ENCODE measurements around the gene CREG1.

DNA sequence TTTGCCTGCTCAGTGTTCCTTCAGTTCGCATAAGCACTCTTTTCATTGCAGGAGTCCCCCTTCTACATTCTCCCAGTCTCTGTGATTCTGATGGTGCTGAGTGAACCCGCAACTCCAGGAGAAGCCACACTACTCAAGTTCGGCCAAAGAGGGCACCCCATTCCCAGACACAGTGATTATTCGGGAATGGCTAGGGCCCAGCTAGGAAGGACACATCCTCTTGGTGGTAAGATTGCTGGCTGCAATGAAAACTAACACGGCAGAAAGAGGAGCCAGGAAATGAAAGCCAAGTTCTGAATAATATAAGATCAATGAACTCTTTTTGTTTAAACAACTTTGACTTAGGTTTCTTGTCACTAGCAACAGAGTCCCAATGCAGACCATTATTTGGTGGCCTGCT is 14.9 kb downstream of the CREG1 start:
- TF ChIP-seq CTCF (IDR thresholded peaks at IDR 0.05; ENCODE audit: low read depth, low read length, missing input control) (no peak), EGR1 (IDR thresholded peaks at IDR 0.05; ENCODE audit: low read depth in 2 of 2) (no peak), JUND (IDR thresholded peaks at IDR 0.05) (no peak), TAF1 (conservative IDR thresholded peaks at IDR 0.05) (no peak), RXRA (IDR thresholded peaks at IDR 0.05) (peak; percentile 59 to 65), YY1 (IDR thresholded peaks at IDR 0.05) (peak; percentile 36), RAD21 (IDR thresholded peaks at IDR 0.05) (peak; percentile 59 to 64), FOXA2 (IDR thresholded peaks at IDR 0.05) (no peak), NR2F2 (IDR thresholded peaks at IDR 0.05) (no peak), SP1 (IDR thresholded peaks at IDR 0.05) (peak; percentile 23)
- TF ChIP-seq, protein P1, sequence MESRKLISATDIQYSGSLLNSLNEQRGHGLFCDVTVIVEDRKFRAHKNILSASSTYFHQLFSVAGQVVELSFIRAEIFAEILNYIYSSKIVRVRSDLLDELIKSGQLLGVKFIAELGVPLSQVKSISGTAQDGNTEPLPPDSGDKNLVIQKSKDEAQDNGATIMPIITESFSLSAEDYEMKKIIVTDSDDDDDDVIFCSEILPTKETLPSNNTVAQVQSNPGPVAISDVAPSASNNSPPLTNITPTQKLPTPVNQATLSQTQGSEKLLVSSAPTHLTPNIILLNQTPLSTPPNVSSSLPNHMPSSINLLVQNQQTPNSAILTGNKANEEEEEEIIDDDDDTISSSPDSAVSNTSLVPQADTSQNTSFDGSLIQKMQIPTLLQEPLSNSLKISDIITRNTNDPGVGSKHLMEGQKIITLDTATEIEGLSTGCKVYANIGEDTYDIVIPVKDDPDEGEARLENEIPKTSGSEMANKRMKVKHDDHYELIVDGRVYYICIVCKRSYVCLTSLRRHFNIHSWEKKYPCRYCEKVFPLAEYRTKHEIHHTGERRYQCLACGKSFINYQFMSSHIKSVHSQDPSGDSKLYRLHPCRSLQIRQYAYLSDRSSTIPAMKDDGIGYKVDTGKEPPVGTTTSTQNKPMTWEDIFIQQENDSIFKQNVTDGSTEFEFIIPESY (IDR thresholded peaks at IDR 0.05) = no peak
- TF ChIP-seq, protein P2, sequence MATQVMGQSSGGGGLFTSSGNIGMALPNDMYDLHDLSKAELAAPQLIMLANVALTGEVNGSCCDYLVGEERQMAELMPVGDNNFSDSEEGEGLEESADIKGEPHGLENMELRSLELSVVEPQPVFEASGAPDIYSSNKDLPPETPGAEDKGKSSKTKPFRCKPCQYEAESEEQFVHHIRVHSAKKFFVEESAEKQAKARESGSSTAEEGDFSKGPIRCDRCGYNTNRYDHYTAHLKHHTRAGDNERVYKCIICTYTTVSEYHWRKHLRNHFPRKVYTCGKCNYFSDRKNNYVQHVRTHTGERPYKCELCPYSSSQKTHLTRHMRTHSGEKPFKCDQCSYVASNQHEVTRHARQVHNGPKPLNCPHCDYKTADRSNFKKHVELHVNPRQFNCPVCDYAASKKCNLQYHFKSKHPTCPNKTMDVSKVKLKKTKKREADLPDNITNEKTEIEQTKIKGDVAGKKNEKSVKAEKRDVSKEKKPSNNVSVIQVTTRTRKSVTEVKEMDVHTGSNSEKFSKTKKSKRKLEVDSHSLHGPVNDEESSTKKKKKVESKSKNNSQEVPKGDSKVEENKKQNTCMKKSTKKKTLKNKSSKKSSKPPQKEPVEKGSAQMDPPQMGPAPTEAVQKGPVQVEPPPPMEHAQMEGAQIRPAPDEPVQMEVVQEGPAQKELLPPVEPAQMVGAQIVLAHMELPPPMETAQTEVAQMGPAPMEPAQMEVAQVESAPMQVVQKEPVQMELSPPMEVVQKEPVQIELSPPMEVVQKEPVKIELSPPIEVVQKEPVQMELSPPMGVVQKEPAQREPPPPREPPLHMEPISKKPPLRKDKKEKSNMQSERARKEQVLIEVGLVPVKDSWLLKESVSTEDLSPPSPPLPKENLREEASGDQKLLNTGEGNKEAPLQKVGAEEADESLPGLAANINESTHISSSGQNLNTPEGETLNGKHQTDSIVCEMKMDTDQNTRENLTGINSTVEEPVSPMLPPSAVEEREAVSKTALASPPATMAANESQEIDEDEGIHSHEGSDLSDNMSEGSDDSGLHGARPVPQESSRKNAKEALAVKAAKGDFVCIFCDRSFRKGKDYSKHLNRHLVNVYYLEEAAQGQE (IDR thresholded peaks at IDR 0.05) = no peak
- TF ChIP-seq, protein P3, sequence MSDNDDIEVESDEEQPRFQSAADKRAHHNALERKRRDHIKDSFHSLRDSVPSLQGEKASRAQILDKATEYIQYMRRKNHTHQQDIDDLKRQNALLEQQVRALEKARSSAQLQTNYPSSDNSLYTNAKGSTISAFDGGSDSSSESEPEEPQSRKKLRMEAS (IDR thresholded peaks at IDR 0.05) = no peak
- TF ChIP-seq, protein P4, sequence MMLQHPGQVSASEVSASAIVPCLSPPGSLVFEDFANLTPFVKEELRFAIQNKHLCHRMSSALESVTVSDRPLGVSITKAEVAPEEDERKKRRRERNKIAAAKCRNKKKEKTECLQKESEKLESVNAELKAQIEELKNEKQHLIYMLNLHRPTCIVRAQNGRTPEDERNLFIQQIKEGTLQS (IDR thresholded peaks at IDR 0.05) = no peak

Measured in liver (tissue), 3 donors.